ENCODE results near the gene JAG1. TPM values are rescaled to one million over a fixed set of nuclear protein-coding genes. Genes with fewer than 3 reads are reported as not detected.

The JAG1 gene
- total RNA-seq, 1 experiment from 2014 or later, result 176 TPM

DNA sequence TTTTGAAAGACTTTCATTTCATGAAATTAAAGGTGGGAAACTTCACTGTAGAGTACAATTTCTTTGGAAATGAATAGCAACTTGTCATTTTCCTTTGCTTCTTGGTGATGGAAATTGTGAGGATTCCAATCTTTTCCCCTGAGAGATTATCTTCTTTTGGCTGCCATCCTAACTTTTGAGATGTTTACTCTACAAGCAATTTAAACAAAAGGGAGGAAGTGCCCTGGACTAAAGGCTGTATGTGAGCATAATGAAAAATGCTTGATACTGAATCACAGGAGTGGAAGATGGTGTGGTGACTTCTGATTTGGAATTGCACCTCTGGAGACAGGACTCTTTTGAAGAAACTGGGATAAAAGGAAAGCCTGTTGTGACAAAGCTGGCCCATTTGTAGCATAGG lies 43.1 kb upstream of the JAG1 start:
- no peak overlapping the region for H3K4me3 ChIP-seq (ENCODE audit: low read length)
- H3F3A ChIP-seq (ENCODE audit: low read length, unreplicated experiment), result no peaks in the 10 kb centered on the region
- H3K27ac ChIP-seq (ENCODE audit: low read length), result peak overlapping the region; percentile 56
- H3K79me2 ChIP-seq (ENCODE audit: low read length), result no peaks in the 10 kb centered on the region
- H3K9ac ChIP-seq (ENCODE audit: low read length), result peak overlapping the region; percentile 16
- H3K27me3 ChIP-seq (ENCODE audit: low read length), result no peaks in the 10 kb centered on the region
- peak overlapping the region; percentile 42 for H3K4me2 ChIP-seq (ENCODE audit: low read length)
- ChIA-PET CTCF (interaction anchor here (0.8 kb wide), 1 partner anchor 462 kb away, joined by 5 read pairs; no protein-coding TSS in a partner anchor), POLR2A (ENCODE audit: unreplicated experiment) (no interaction called here)
- H3K4me1 ChIP-seq (ENCODE audit: insufficient read depth, low read length), result peaks cover 49% of the 10 kb centered on the region
- no peaks in the 10 kb centered on the region for H3K9me2 ChIP-seq (replicated peaks; ENCODE audit: low read length)
- no TSS peak for BruUV-seq (replicated peaks)
- TF ChIP-seq EZH2phosphoT487 (IDR thresholded peaks at IDR 0.05; ENCODE audit: borderline replicate concordance, low read length) (no peak), EZH2 (IDR thresholded peaks at IDR 0.05; ENCODE audit: low read length, unreplicated experiment) (no peak)
- TF ChIP-seq, protein P1, sequence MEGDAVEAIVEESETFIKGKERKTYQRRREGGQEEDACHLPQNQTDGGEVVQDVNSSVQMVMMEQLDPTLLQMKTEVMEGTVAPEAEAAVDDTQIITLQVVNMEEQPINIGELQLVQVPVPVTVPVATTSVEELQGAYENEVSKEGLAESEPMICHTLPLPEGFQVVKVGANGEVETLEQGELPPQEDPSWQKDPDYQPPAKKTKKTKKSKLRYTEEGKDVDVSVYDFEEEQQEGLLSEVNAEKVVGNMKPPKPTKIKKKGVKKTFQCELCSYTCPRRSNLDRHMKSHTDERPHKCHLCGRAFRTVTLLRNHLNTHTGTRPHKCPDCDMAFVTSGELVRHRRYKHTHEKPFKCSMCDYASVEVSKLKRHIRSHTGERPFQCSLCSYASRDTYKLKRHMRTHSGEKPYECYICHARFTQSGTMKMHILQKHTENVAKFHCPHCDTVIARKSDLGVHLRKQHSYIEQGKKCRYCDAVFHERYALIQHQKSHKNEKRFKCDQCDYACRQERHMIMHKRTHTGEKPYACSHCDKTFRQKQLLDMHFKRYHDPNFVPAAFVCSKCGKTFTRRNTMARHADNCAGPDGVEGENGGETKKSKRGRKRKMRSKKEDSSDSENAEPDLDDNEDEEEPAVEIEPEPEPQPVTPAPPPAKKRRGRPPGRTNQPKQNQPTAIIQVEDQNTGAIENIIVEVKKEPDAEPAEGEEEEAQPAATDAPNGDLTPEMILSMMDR (conservative IDR thresholded peaks at IDR 0.05; ENCODE audit: low read depth, low read length), result no peak
- H4K20me1 ChIP-seq (ENCODE audit: low read length), result no peaks in the 10 kb centered on the region
- DNase-seq (peak; percentile 71), ATAC-seq (peak; percentile 32)
- intact Hi-C loops (cut with micrococcal nuclease), result loop anchor here (2.0 to 5.0 kb wide), 3 partner anchors 42 to 145 kb away; no protein-coding TSS in a partner anchor
- H3K9me3 ChIP-seq (ENCODE audit: low read length), result no peaks in the 10 kb centered on the region
- no peak overlapping the region for H2AFZ ChIP-seq (ENCODE audit: low read length)
- H3K36me3 ChIP-seq (ENCODE audit: low read depth, low read length), result no peaks in the 10 kb centered on the region

DNA sequence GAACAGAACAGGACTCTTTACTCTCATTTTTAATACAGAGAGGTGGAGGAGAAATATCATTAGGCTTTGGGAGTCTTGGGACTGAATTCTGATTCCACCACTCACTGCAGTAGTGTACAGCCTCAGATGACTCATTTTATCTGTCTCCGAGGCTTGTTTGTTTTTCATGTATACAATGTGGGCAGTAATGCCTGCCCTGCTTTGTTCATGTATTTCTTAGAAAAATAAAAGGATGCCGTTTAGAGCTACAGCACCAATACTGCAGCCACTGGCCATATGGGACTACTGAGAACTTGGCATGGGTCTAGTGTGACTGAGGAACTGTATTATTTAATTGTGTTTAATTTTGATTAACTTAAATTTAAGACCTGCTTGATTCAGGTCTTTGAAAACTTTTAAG lies 41.2 kb upstream of the JAG1 start:
- no TSS peak for BruUV-seq (replicated peaks)
- Histone ChIP-seq H3K9ac (ENCODE audit: low read length) (no peak overlapping the region; the same call in 1 of the 2 replicates), H3F3A (ENCODE audit: low read length, unreplicated experiment) (no peaks in the 10 kb centered on the region), H3K4me2 (ENCODE audit: low read length) (peak overlapping the region; percentile 45), H3K4me3 (ENCODE audit: low read length) (no peak overlapping the region), H2AFZ (ENCODE audit: low read length) (no peak overlapping the region), H3K27me3 (ENCODE audit: low read length) (no peaks in the 10 kb centered on the region), H3K27ac (ENCODE audit: low read length) (peak overlapping the region; percentile 48), H4K20me1 (ENCODE audit: low read length) (no peaks in the 10 kb centered on the region), H3K79me2 (ENCODE audit: low read length) (no peaks in the 10 kb centered on the region), H3K9me3 (ENCODE audit: low read length) (no peaks in the 10 kb centered on the region), H3K4me1 (ENCODE audit: insufficient read depth, low read length) (peaks cover 55% of the 10 kb centered on the region), H3K36me3 (ENCODE audit: low read depth, low read length) (no peaks in the 10 kb centered on the region), H3K9me2 (replicated peaks; ENCODE audit: low read length) (no peaks in the 10 kb centered on the region)
- ChIA-PET POLR2A (ENCODE audit: unreplicated experiment) (no interaction called here), CTCF (interaction anchor here (0.6 kb wide), 2 partner anchors 44 to 308 kb away, joined by 4 read pairs; no protein-coding TSS in a partner anchor)
- TF ChIP-seq, protein P1 (conservative IDR thresholded peaks at IDR 0.05; ENCODE audit: low read depth, low read length), result no peak
- TF ChIP-seq EZH2phosphoT487 (IDR thresholded peaks at IDR 0.05; ENCODE audit: borderline replicate concordance, low read length) (no peak), EZH2 (IDR thresholded peaks at IDR 0.05; ENCODE audit: low read length, unreplicated experiment) (no peak)
- intact Hi-C loops (cut with micrococcal nuclease), result loop anchor here (5.0 kb wide), 1 partner anchor 147 kb away; no protein-coding TSS in a partner anchor
- DNase-seq (peak; percentile 85), ATAC-seq (peak; percentile 61)

DNA sequence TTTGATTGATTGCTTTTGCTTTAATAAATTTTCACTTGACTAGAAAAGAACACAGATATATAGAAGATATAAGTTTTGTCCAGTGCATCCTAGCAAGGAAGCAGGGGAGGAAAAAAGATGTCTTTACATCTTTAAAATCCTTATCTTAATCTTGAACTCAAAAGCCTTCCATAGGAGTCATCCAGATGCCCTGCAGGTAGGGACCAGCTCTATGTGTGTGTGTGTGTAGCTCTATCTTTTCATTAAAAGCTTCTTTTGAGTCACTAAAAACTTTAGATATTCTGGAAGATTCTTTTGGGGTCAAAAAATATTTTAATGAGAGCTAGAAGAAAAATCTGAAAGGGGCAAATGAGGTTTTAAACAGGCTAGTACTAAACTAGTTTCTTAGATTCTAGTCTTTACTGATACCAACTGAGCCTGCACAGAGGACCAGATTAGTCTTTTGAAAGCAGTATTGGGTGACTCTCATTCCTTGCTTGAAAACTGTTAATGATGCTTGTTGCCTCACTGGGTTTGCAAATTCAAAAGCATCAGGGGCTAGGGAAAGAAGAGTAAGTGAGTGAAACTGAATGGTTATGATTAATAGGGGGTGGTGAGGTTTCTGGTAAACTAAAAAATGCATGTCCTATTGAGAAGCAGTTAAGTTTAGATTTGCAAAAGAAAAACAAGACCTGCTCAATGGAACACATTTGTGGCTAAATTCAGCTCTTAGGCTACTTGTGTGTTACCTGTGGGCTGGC lies 40.6 kb upstream of the JAG1 start:
- no peaks in the 10 kb centered on the region for H4K20me1 ChIP-seq (ENCODE audit: low read length)
- no peak overlapping the region for H3K4me3 ChIP-seq (ENCODE audit: low read length)
- H3F3A ChIP-seq (ENCODE audit: low read length, unreplicated experiment), result no peaks in the 10 kb centered on the region
- ATAC-seq (no peak; the same call in 1 of the 2 replicates), DNase-seq (no peak)
- H3K4me1 ChIP-seq (ENCODE audit: insufficient read depth, low read length), result peaks cover 50% of the 10 kb centered on the region
- intact Hi-C loops (cut with micrococcal nuclease), result no loop called here
- H3K9me2 ChIP-seq (replicated peaks; ENCODE audit: low read length), result no peaks in the 10 kb centered on the region
- H3K4me2 ChIP-seq (ENCODE audit: low read length), result peak overlapping the region; percentile 45
- no peaks in the 10 kb centered on the region for H3K9me3 ChIP-seq (ENCODE audit: low read length)
- no TSS peak for BruUV-seq (replicated peaks)
- no peak overlapping the region for H2AFZ ChIP-seq (ENCODE audit: low read length)
- no peaks in the 10 kb centered on the region for H3K36me3 ChIP-seq (ENCODE audit: low read depth, low read length)
- no peak overlapping the region; the same call in 1 of the 2 replicates for H3K9ac ChIP-seq (ENCODE audit: low read length)
- H3K27ac ChIP-seq (ENCODE audit: low read length), result peak overlapping the region; percentile 48
- ChIA-PET POLR2A (ENCODE audit: unreplicated experiment) (interaction anchor here (0.6 kb wide), 1 partner anchor 36 kb away, joined by 13 read pairs; no protein-coding TSS in a partner anchor), CTCF (no interaction called here)
- H3K79me2 ChIP-seq (ENCODE audit: low read length), result no peaks in the 10 kb centered on the region
- TF ChIP-seq EZH2phosphoT487 (IDR thresholded peaks at IDR 0.05; ENCODE audit: borderline replicate concordance, low read length), result no peak
- no peak for TF ChIP-seq EZH2 (IDR thresholded peaks at IDR 0.05; ENCODE audit: low read length, unreplicated experiment)
- TF ChIP-seq, protein P1 (conservative IDR thresholded peaks at IDR 0.05; ENCODE audit: low read depth, low read length), result no peak
- no peaks in the 10 kb centered on the region for H3K27me3 ChIP-seq (ENCODE audit: low read length)

All from PC-3 (cell line).